GM21447 (cell line): ENCODE results near the gene CCM2.

Source experiments
- ATAC-seq: cut with Tn5 transposase; IDR thresholded peaks from one replicate; pipeline ENCODE4 v1.9.1; 2021; ENCODE audit not compliant: unreplicated experiment

The CCM2 gene

GRCh38 chr7:45078125-45078681 lies 78.2 kb downstream of the CCM2 start:
- no peak for ATAC-seq

- no peak for ATAC-seq
These were observed 80.4 kb downstream of the CCM2 start for GRCh38 chr7:45080265-45080957.

GRCh38 chr7:45080958-45081669 lies 81.1 kb downstream of the CCM2 start:
- no peak for ATAC-seq

- ATAC-seq: no peak
These were observed 81.6 kb downstream of the CCM2 start for GRCh38 chr7:45081670-45081974.

- no peak for ATAC-seq
These were observed 82.2 kb downstream of the CCM2 start for GRCh38 chr7:45082031-45082830.

- no peak for ATAC-seq
These were observed 82.9 kb downstream of the CCM2 start for GRCh38 chr7:45082831-45083331.

- no peak for ATAC-seq
These were observed 84.3 kb downstream of the CCM2 start for GRCh38 chr7:45084336-45084735.

- no peak for ATAC-seq
These were observed 85.1 kb downstream of the CCM2 start for GRCh38 chr7:45084901-45085618.

GRCh38 chr7:45085619-45086200 lies 85.7 kb downstream of the CCM2 start:
- no peak for ATAC-seq

- no peak for ATAC-seq
These were observed 86.5 kb downstream of the CCM2 start for GRCh38 chr7:45086331-45087065.

- ATAC-seq: no peak
These were observed 87.5 kb downstream of the CCM2 start for GRCh38 chr7:45087301-45088145.

- ATAC-seq: no peak
These were observed 88.2 kb downstream of the CCM2 start for GRCh38 chr7:45088146-45088701.

GRCh38 chr7:45088821-45089340 lies 88.9 kb downstream of the CCM2 start, which contains the start of gene NACAD:
NACAD (minus strand) TSS chr7:45088969; CDS start chr7:45088894, 75 bp downstream.
- ATAC-seq: no peak

- no peak for ATAC-seq
These were observed 89.4 kb downstream of the CCM2 start for GRCh38 chr7:45089341-45089891.

GRCh38 chr7:45092100-45092930 lies 92.3 kb downstream of the CCM2 start:
- no peak for ATAC-seq

GRCh38 chr7:45092931-45093235 lies 92.9 kb downstream of the CCM2 start:
- ATAC-seq: no peak
